Endothelial cell of umbilical vein (primary cell): Measurements from ENCODE around the gene LAX1. TPM values are rescaled to one million over a fixed set of nuclear protein-coding genes. Genes with fewer than 3 reads are reported as not detected.

Experiments
- BruUV-seq: library from RNA; stranded (reverse); fragments of 400-500 nt; replicated peaks from 2 replicates; lab custom pipeline; 2021; lab: Mats Ljungman, UMichigan
- CTCF ChIA-PET: fragments of 300-600, 350-600 bp; sonication (Branson Sonifier 250); formaldehyde crosslinking; loops from one replicate; lab custom pipeline; 2021; ENCODE audit warnings: antibody characterized with exemption, inconsistent platforms; lab: Charles Lee
- POLR2A ChIA-PET: fragments of 300-600, 350-600 bp; sonication (Branson Sonifier 250); formaldehyde crosslinking; loops from one replicate; lab custom pipeline; 2021; ENCODE audit warnings: antibody characterized with exemption, inconsistent platforms; lab: Charles Lee
- DNase-seq: peaks from one replicate; pipeline ENCODE4 v3.0.0-alpha.2; 2011; ENCODE audit warnings: low read depth, low spot score
- FAIRE-seq: peaks from 2 replicates; lab custom pipeline; 2011; peaks lifted over from hg19 to GRCh38; lab: Jason Lieb, UNC
- H2AFZ ChIP-seq: 2 replicates; pipeline ENCODE4 v1.6.0; 2012; ENCODE audit warnings: low read depth, low read length, control low read depth, inconsistent platforms
- H3K27ac ChIP-seq: 2 replicates; pipeline ENCODE4 v1.5.1; 2011; ENCODE audit warnings: low read depth, mild to moderate bottlenecking, control low read depth, low read length, moderate library complexity; ENCODE audit not compliant: insufficient read depth
- H3K27me3 ChIP-seq, 2 experiments: 2 replicates each; pipeline versions ENCODE4 v1.6.0 to v1.6.1; 2011; ENCODE audit warnings: low read length in 2 of 2, mixed read lengths in 1 of 2; ENCODE audit not compliant: control insufficient read depth in 2 of 2, insufficient read depth in 2 of 2
- H3K36me3 ChIP-seq, 2 experiments: 2 replicates in 1 of 2; 3 replicates in 1 of 2; pipeline ENCODE4 v1.5.1; 2011; ENCODE audit warnings: low read length in 2 of 2, mild to moderate bottlenecking in 1 of 2, moderate library complexity in 1 of 2; ENCODE audit not compliant: control insufficient read depth in 2 of 2, insufficient read depth in 2 of 2; ENCODE audit errors: extremely low read depth in 1 of 2
- H3K4me1 ChIP-seq: 3 replicates; pipeline ENCODE4 v1.5.1; 2011; ENCODE audit warnings: mild to moderate bottlenecking, low read length; ENCODE audit not compliant: control insufficient read depth, insufficient read depth; ENCODE audit errors: extremely low read depth
- H3K4me2 ChIP-seq: 2 replicates; pipeline ENCODE4 v1.6.1; 2011; ENCODE audit warnings: low read length, control low read depth, mixed read lengths; ENCODE audit not compliant: insufficient read depth
- H3K4me3 ChIP-seq, 3 experiments: fragments of 200-600 bp in 1 of 3; sonication (generic), shearing (Covaris generic) in 1 of 3; replicated peaks in 1 of 3; 2 replicates each; pipeline ENCODE4 v1.5.1; 2011 to 2016; ENCODE audit warnings: control low read depth in 3 of 3, low read length in 3 of 3, mild to moderate bottlenecking in 2 of 3, inconsistent platforms in 1 of 3, low read depth in 1 of 3, moderate library complexity in 1 of 3; ENCODE audit not compliant: insufficient read depth in 1 of 3
- H3K79me2 ChIP-seq: 2 replicates; pipeline ENCODE4 v1.6.0; 2012; ENCODE audit warnings: low read length, inconsistent platforms; ENCODE audit not compliant: control insufficient read depth, insufficient read depth
- H3K9ac ChIP-seq: replicated peaks from 2 replicates; pipeline ENCODE3; 2011; ENCODE audit warnings: low read length, control low read depth; ENCODE audit not compliant: insufficient read depth; ENCODE audit errors: extremely low read depth
- H3K9me1 ChIP-seq: replicated peaks from 3 replicates; pipeline ENCODE4 v1.6.0; 2011; ENCODE audit warnings: mild to moderate bottlenecking, low read length; ENCODE audit not compliant: control insufficient read depth, insufficient read depth; ENCODE audit errors: extremely low read depth
- H3K9me3 ChIP-seq: replicated peaks from 2 replicates; pipeline ENCODE4 v1.5.1; 2012; ENCODE audit warnings: low read length, inconsistent platforms; ENCODE audit not compliant: control insufficient read depth, insufficient read depth
- H4K20me1 ChIP-seq: replicated peaks from 2 replicates; pipeline ENCODE3; 2011; ENCODE audit warnings: mild to moderate bottlenecking, low read length; ENCODE audit not compliant: control insufficient read depth, insufficient read depth; ENCODE audit errors: extremely low read depth
- EZH2 ChIP-seq: IDR thresholded peaks from 2 replicates; pipeline ENCODE4 v1.6.1; 2012; ENCODE audit warnings: borderline replicate concordance, low read depth, mild to moderate bottlenecking, moderate library complexity, low read length, inconsistent platforms; ENCODE audit not compliant: severe bottlenecking
- FOS ChIP-seq: IDR thresholded peaks from 2 replicates; pipeline ENCODE4 v1.6.1; 2011; ENCODE audit warnings: mild to moderate bottlenecking, low read length, moderate library complexity, borderline replicate concordance; ENCODE audit not compliant: insufficient read depth
- GATA2 ChIP-seq: IDR thresholded peaks from 2 replicates; pipeline ENCODE4 v1.7.0; 2011; ENCODE audit warnings: low read depth, mild to moderate bottlenecking, moderate library complexity, mixed read lengths, low read length; ENCODE audit not compliant: insufficient read length, insufficient read depth
- JUN ChIP-seq: IDR thresholded peaks from 2 replicates; pipeline ENCODE4 v1.6.1; 2011; ENCODE audit warnings: borderline replicate concordance, low read depth; ENCODE audit not compliant: insufficient read length, insufficient read depth
- MYC ChIP-seq: IDR thresholded peaks from one replicate; pipeline ENCODE4 v1.6.1; 2011; ENCODE audit warnings: mild to moderate bottlenecking, low read depth, low read length
- POLR2A ChIP-seq: IDR thresholded peaks from 2 replicates; pipeline ENCODE4 v1.6.1; 2012; ENCODE audit warnings: low read depth, mild to moderate bottlenecking, control low read depth, low read length
- POLR2AphosphoS5 ChIP-seq: IDR thresholded peaks from 2 replicates; pipeline ENCODE4 v1.6.1; 2012; ENCODE audit warnings: low read depth, mild to moderate bottlenecking, control low read depth, low read length, moderate library complexity; ENCODE audit not compliant: insufficient read depth
- dilution Hi-C: fragments of 300-500 bp; cut with MboI; formaldehyde crosslinking; loops from one replicate; pipeline ENCODE4 v1.15.0; 2019; ENCODE audit warnings: low sequenced_read_pairs; ENCODE audit not compliant: extremely low pct_ligation_motif_present
- intact Hi-C: fragments of 100-400 bp; cut with micrococcal nuclease; formaldehyde crosslinking; loops from one replicate; pipeline ENCODE4 v1.10.0; 2022
- polyA plus RNA-seq, 4 experiments: library from polyadenylated mRNA; depleted of rRNA in 3 of 4; stranded (reverse) in 3 of 4; unstranded in 1 of 4; fragments of >200 nt; gene quantifications; 2 replicates each; pipeline versions ENCODE4 v1.2.1 to v1.2.3, GENCODE V29; 2011 to 2012; ENCODE audit warnings: missing spikeins in 1 of 4
- total RNA-seq: library from RNA; stranded (reverse); gene quantifications from 2 replicates; pipeline ENCODE4 v1.2.3, GENCODE V29; 2021
- TF ChIP-seq, protein P1 (sequence below): IDR thresholded peaks from 2 replicates; pipeline ENCODE4 v1.6.1; 2011; ENCODE audit not compliant: insufficient read depth, insufficient read length
- TF ChIP-seq, protein P2 (sequence below), 2 donors: IDR thresholded peaks; 1 replicate in 1 of 2; 2 replicates in 1 of 2; pipeline ENCODE4 v1.5.1; 2011; ENCODE audit warnings: low read length in 2 of 2, mild to moderate bottlenecking in 2 of 2, moderate library complexity in 2 of 2, control low read depth in 1 of 2, inconsistent platforms in 1 of 2, low read depth in 1 of 2; ENCODE audit not compliant: insufficient read depth in 1 of 2; ENCODE audit errors: extremely low read depth in 1 of 2

LAX1 gene
- total and polyA plus RNA-seq, 2 donors (not counting 3 experiments of a cell fraction or from before 2014, with no cell fraction given): not detected

DNA sequence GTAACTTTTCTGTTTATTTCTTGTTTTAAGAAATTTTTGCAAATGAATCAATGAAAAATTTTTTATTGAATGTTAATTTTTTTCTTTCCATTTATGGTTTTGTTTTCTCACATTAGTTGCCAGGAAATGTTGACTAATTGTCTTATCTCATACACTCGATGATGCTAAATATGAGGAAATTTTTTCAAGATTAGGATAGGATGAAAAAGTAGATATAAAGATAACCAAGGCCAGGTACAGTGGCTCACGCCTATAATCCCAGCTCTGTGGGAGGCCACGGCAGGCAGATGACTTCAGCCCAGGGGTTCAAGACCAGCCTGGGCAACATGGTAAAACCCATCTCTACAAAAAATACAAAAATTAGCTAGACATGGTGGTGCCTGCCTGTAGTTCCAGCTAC is 12.6 kb downstream of the LAX1 start:
- Histone ChIP-seq H3K4me3 (no peak overlapping the region), H3K79me2 (no peaks in the 10 kb centered on the region), H3K9me1 (no peaks in the 10 kb centered on the region), H4K20me1 (no peaks in the 10 kb centered on the region), H3K4me2 (no peak overlapping the region), H3K36me3 (no peaks in the 10 kb centered on the region), H2AFZ (no peak overlapping the region), H3K27ac (peak overlapping the region; percentile 16), H3K9me3 (no peaks in the 10 kb centered on the region), H3K27me3 (no peaks in the 10 kb centered on the region), H3K4me1 (peaks cover 3% of the 10 kb centered on the region), H3K9ac (no peak overlapping the region)
- ChIA-PET POLR2A (no interaction called here), CTCF (interaction anchor here (1.0 to 1.7 kb wide), 2 partner anchors 8 to 12 kb away, joined by 3 to 5 read pairs; no protein-coding TSS in a partner anchor)
- no TSS peak for BruUV-seq
- intact Hi-C loops (no loop called here), dilution Hi-C loops (no loop called here)
- FAIRE-seq (no peak), DNase-seq (peak; percentile 30)
- TF ChIP-seq FOS (peak; percentile 30), GATA2 (peak; percentile 85)
- TF ChIP-seq, protein P1, sequence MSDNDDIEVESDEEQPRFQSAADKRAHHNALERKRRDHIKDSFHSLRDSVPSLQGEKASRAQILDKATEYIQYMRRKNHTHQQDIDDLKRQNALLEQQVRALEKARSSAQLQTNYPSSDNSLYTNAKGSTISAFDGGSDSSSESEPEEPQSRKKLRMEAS: no peak

DNA sequence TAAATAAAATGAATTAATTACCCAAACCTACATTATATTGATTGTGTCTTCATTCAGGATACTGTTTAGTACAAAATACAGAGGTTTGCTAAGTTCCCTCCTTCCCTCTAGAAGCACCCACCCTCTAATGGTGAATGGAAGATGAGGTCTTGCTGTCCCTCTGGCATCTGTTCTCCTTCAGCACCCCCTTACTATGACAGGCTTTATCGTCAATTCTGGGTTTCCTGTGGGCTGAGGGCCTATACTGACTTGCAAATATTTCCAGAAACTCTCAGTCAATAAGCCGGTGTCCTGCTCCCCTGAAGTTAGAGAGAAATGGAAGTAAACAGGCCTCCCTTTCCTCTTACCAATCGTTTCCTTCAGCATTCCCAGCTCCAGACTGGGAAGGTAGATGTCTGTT is 13.2 kb downstream of the LAX1 start:
- H3K4me3 ChIP-seq: no peak overlapping the region
- no peaks in the 10 kb centered on the region for H3K36me3 ChIP-seq
- DNase-seq (no peak), FAIRE-seq (no peak)
- H3K9me3 ChIP-seq: no peaks in the 10 kb centered on the region
- H3K4me1 ChIP-seq: peaks cover 3% of the 10 kb centered on the region
- no peaks in the 10 kb centered on the region for H3K27me3 ChIP-seq
- H4K20me1 ChIP-seq: no peaks in the 10 kb centered on the region
- POLR2A ChIA-PET: no interaction called here
- H3K9me1 ChIP-seq: no peaks in the 10 kb centered on the region
- CTCF ChIA-PET: interaction anchor here (1.0 kb wide), 1 partner anchor 12 kb away, joined by 3 read pairs; no protein-coding TSS in a partner anchor
- no peaks in the 10 kb centered on the region for H3K79me2 ChIP-seq
- no peak overlapping the region for H2AFZ ChIP-seq
- dilution Hi-C loops (no loop called here), intact Hi-C loops (no loop called here)
- BruUV-seq: no TSS peak
- TF ChIP-seq FOS (no peak), POLR2AphosphoS5 (no peak), EZH2 (no peak), GATA2 (no peak), MYC (no peak), POLR2A (no peak), JUN (no peak)
- TF ChIP-seq, protein P2, sequence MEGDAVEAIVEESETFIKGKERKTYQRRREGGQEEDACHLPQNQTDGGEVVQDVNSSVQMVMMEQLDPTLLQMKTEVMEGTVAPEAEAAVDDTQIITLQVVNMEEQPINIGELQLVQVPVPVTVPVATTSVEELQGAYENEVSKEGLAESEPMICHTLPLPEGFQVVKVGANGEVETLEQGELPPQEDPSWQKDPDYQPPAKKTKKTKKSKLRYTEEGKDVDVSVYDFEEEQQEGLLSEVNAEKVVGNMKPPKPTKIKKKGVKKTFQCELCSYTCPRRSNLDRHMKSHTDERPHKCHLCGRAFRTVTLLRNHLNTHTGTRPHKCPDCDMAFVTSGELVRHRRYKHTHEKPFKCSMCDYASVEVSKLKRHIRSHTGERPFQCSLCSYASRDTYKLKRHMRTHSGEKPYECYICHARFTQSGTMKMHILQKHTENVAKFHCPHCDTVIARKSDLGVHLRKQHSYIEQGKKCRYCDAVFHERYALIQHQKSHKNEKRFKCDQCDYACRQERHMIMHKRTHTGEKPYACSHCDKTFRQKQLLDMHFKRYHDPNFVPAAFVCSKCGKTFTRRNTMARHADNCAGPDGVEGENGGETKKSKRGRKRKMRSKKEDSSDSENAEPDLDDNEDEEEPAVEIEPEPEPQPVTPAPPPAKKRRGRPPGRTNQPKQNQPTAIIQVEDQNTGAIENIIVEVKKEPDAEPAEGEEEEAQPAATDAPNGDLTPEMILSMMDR (IDR thresholded peaks at IDR 0.05; ENCODE audit: extremely low read depth in 1 of 2, insufficient read depth in 1 of 2, low read depth in 1 of 2, low read length in 2 of 2): no peak
- TF ChIP-seq, protein P1: no peak
- no peak overlapping the region for H3K4me2 ChIP-seq
- H3K9ac ChIP-seq: no peak overlapping the region
- no peak overlapping the region for H3K27ac ChIP-seq
